ENCODE results near the gene ANKH.

DNA sequence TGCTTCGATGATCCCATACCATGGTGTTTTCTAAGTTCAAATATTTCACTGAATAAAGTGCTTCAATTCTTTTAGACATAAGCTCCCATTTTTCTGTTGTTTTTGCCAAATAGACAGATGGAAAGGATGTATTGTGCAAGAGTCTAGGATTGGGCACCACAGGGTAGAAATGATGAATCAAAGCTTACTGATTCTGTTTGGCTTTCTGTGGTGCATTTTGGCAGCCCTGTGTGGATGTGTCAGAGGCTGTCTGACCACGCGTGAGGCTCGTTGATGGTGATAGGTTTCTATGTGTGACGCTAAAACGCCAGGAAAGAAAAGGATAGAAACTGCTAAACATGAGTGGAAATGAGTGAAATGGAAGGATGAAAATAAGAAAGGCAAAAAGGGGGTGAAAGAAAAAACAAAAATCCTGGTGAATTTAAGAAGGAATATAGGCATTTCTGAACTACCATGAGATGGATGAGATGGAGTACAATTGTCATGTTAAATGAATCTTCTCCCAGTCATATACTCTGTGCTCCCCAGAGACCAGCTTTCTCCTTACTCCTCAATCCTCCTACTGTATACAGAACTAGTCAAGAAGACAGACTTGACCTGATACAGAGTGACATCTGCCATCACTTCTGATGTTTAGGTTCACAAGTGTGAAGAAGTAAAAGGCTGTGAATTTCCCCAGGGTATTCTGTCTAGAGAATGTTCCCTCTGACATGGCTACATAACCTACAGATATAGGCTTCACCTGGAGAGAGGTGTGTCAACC is 54.4 kb downstream of the ANKH start:
- TF ChIP-seq CTCF (IDR thresholded peaks at IDR 0.05): no peak
- no peak for TF ChIP-seq POLR2AphosphoS5 (IDR thresholded peaks at IDR 0.05)
- no peak for TF ChIP-seq EP300 (IDR thresholded peaks at IDR 0.05)
- no peak for TF ChIP-seq POLR2A (IDR thresholded peaks at IDR 0.05)
